Measurements from ENCODE around the gene C9orf152. TPM values are rescaled to one million over a fixed set of nuclear protein-coding genes. Genes with fewer than 3 reads are reported as not detected.

Gene C9orf152
- total RNA-seq, 1 donor from 2014 or later = 27.6 TPM

- DNase-seq (no peak), ATAC-seq (peak; percentile 32)
- no peaks in the 10 kb centered on the region for H3K36me3 ChIP-seq
- H3K27me3 ChIP-seq = no peaks in the 10 kb centered on the region
- H3K4me1 ChIP-seq = peaks cover 42% of the 10 kb centered on the region
- intact Hi-C loops (cut with DNase I) = no loop called here
- H3K27ac ChIP-seq = peak overlapping the region; percentile 82
- no peak for TF ChIP-seq CTCF (IDR thresholded peaks at IDR 0.05)
- H3K4me3 ChIP-seq = no peak overlapping the region
- no peaks in the 10 kb centered on the region for H3K9me3 ChIP-seq
Observed at GRCh38 chr9:110189559-110190320, 18.2 kb downstream of the C9orf152 start.

- H3K4me3 ChIP-seq = no peak overlapping the region
- DNase-seq = peak; percentile 85
- ATAC-seq = peak; percentile 96
- TF ChIP-seq CTCF (IDR thresholded peaks at IDR 0.05) = no peak
- H3K27ac ChIP-seq = peak overlapping the region; percentile 82
- intact Hi-C loops (cut with DNase I) = no loop called here
- no peaks in the 10 kb centered on the region for H3K9me3 ChIP-seq
- H3K36me3 ChIP-seq = no peaks in the 10 kb centered on the region
- peaks cover 38% of the 10 kb centered on the region for H3K4me1 ChIP-seq
- H3K27me3 ChIP-seq = no peaks in the 10 kb centered on the region
Observed at GRCh38 chr9:110188991-110189390, 19.0 kb downstream of the C9orf152 start.

GRCh38 chr9:110188101-110188500, 19.9 kb downstream of the C9orf152 start:
- ATAC-seq = no peak
- DNase-seq = no peak
- H3K36me3 ChIP-seq = no peaks in the 10 kb centered on the region
- TF ChIP-seq CTCF (IDR thresholded peaks at IDR 0.05) = no peak
- intact Hi-C loops (cut with DNase I) = no loop called here
- H3K27me3 ChIP-seq = no peaks in the 10 kb centered on the region
- peaks cover 31% of the 10 kb centered on the region for H3K4me1 ChIP-seq
- H3K9me3 ChIP-seq = no peaks in the 10 kb centered on the region
- no peak overlapping the region for H3K4me3 ChIP-seq
- peak overlapping the region; percentile 82 for H3K27ac ChIP-seq

- peaks cover 31% of the 10 kb centered on the region for H3K4me1 ChIP-seq
- no peak for TF ChIP-seq CTCF (IDR thresholded peaks at IDR 0.05)
- H3K27ac ChIP-seq = no peak overlapping the region
- H3K9me3 ChIP-seq = no peaks in the 10 kb centered on the region
- no peak for ATAC-seq
- H3K27me3 ChIP-seq = no peaks in the 10 kb centered on the region
- H3K4me3 ChIP-seq = no peak overlapping the region
- DNase-seq = no peak
- intact Hi-C loops (cut with DNase I) = no loop called here
- H3K36me3 ChIP-seq = no peaks in the 10 kb centered on the region
Observed at GRCh38 chr9:110187126-110187525, 20.8 kb downstream of the C9orf152 start.

- H3K27me3 ChIP-seq = no peaks in the 10 kb centered on the region
- H3K9me3 ChIP-seq = no peaks in the 10 kb centered on the region
- DNase-seq (no peak), ATAC-seq (no peak)
- H3K4me1 ChIP-seq = peaks cover 31% of the 10 kb centered on the region
- no peak overlapping the region for H3K4me3 ChIP-seq
- H3K27ac ChIP-seq = no peak overlapping the region
- intact Hi-C loops (cut with DNase I) = no loop called here
- no peaks in the 10 kb centered on the region for H3K36me3 ChIP-seq
- no peak for TF ChIP-seq CTCF (IDR thresholded peaks at IDR 0.05)
Observed at GRCh38 chr9:110186254-110186653, 21.7 kb downstream of the C9orf152 start.

All from upper lobe of right lung (tissue), 1 donor.